ENCODE data around the gene ETV3.

- TF ChIP-seq POLR2AphosphoS5 (IDR thresholded peaks at IDR 0.05): no peak
- no peak for TF ChIP-seq POLR2A (IDR thresholded peaks at IDR 0.05)
Measured at GRCh38 chr1:157144509-157144908, 6.3 kb upstream of the ETV3 start.
